SU-DHL-6 (cell line): ENCODE results near the gene FNDC7.
"Not testable (repeated sequence)": the region's sequence is repeated elsewhere in the genome, so short reads cannot be mapped to it uniquely, and the experiment has no call there.

Experiments
- H2AFZ ChIP-seq: fragments of 200-600 bp; sonication (generic); 2 replicates; pipeline ENCODE4 v1.6.1; 2014; ENCODE audit warnings: low read depth, mild to moderate bottlenecking, moderate library complexity, mixed read lengths, antibody characterized with exemption, low read length; ENCODE audit not compliant: severe bottlenecking
- H3F3A ChIP-seq: fragments of 200-600 bp; shearing (Covaris generic); 2 replicates; pipeline ENCODE4 v1.6.0; 2016; ENCODE audit warnings: antibody characterized with exemption, mild to moderate bottlenecking; ENCODE audit not compliant: insufficient read depth
- H3K27ac ChIP-seq: fragments of 200-600 bp; sonication (generic); 2 replicates; pipeline ENCODE4 v1.5.1; 2016; ENCODE audit warnings: low read depth, mild to moderate bottlenecking, low read length, moderate library complexity, mixed read lengths
- H3K27me3 ChIP-seq: fragments of 200-600 bp; sonication (generic), shearing (Covaris generic); 2 replicates; pipeline ENCODE4 v1.6.0; 2014; ENCODE audit warnings: mild to moderate bottlenecking, low read length
- H3K36me3 ChIP-seq: fragments of 200-600 bp; sonication (generic); 2 replicates; pipeline ENCODE4 v1.6.1; 2014; ENCODE audit warnings: mild to moderate bottlenecking, low read length, mixed read lengths
- H3K4me2 ChIP-seq: fragments of 300-600, 200-600 bp; shearing (Covaris generic), sonication (generic); 2 replicates; pipeline ENCODE4 v1.6.0; 2014; ENCODE audit warnings: low read length, low read depth, mild to moderate bottlenecking; ENCODE audit not compliant: poor library complexity, severe bottlenecking
- H3K4me3 ChIP-seq: fragments of 200-600 bp; sonication (generic); 2 replicates; pipeline ENCODE4 v1.5.1; 2014; ENCODE audit warnings: antibody characterized with exemption, low read length, mild to moderate bottlenecking, mixed read lengths; ENCODE audit not compliant: insufficient read depth, poor library complexity, severe bottlenecking
- H3K79me2 ChIP-seq: fragments of 200-600 bp; sonication (generic); 2 replicates; pipeline ENCODE4 v1.6.1; 2014; ENCODE audit warnings: mild to moderate bottlenecking, low read length, moderate library complexity; ENCODE audit not compliant: insufficient read depth
- H3K9ac ChIP-seq: fragments of 200-600 bp; sonication (generic); 2 replicates; pipeline ENCODE4 v1.7.0; 2014; ENCODE audit warnings: mild to moderate bottlenecking, low read length
- H3K9me2 ChIP-seq: fragments of 200-600 bp; sonication (generic); replicated peaks from 2 replicates; pipeline ENCODE4 v1.6.1; 2014; ENCODE audit warnings: low read length; ENCODE audit not compliant: insufficient read depth
- H3K9me3 ChIP-seq: fragments of 200-600 bp; sonication (generic); 2 replicates; pipeline ENCODE4 v1.6.1; 2014; ENCODE audit warnings: low read length, mixed read lengths; ENCODE audit not compliant: insufficient read depth
- H4K20me1 ChIP-seq: fragments of 200-600 bp; sonication (generic); 2 replicates; pipeline ENCODE4 v1.6.1; 2014; ENCODE audit warnings: low read depth, mild to moderate bottlenecking, antibody characterized with exemption, low read length, moderate library complexity, mixed read lengths
- CTCF ChIP-seq: fragments of 200-600 bp; sonication (generic); IDR thresholded peaks from one replicate; pipeline ENCODE4 v1.5.1; 2017; ENCODE audit warnings: antibody characterized with exemption, mild to moderate bottlenecking, low read length, moderate library complexity; ENCODE audit not compliant: insufficient read depth, poor library complexity, severe bottlenecking
- EZH2phosphoT487 ChIP-seq: fragments of 200-600 bp; sonication (generic), shearing (Covaris generic); conservative IDR thresholded peaks from 2 replicates; pipeline ENCODE4 v1.6.1; 2018; ENCODE audit warnings: mild to moderate bottlenecking, antibody characterized with exemption, low read length, moderate library complexity, mixed read lengths

The FNDC7 gene

GRCh38 chr1:108701176-108701849 lies 11.4 kb upstream of the FNDC7 start:
- Histone ChIP-seq H3K9ac (no peak overlapping the region), H4K20me1 (peaks cover 16% of the 10 kb centered on the region), H3K4me3 (no peak overlapping the region), H3K4me2 (no peak overlapping the region), H3K27ac (no peak overlapping the region), H3K9me3 (no peaks in the 10 kb centered on the region), H2AFZ (no peak overlapping the region), H3K36me3 (peaks cover 54% of the 10 kb centered on the region), H3K79me2 (peaks cover 6% of the 10 kb centered on the region; the same call in 1 of the 2 replicates), H3K9me2 (no peaks in the 10 kb centered on the region), H3K27me3 (no peaks in the 10 kb centered on the region), H3F3A (peaks cover 68% of the 10 kb centered on the region)
- TF ChIP-seq EZH2phosphoT487: no peak
- no peak for TF ChIP-seq CTCF

DNA sequence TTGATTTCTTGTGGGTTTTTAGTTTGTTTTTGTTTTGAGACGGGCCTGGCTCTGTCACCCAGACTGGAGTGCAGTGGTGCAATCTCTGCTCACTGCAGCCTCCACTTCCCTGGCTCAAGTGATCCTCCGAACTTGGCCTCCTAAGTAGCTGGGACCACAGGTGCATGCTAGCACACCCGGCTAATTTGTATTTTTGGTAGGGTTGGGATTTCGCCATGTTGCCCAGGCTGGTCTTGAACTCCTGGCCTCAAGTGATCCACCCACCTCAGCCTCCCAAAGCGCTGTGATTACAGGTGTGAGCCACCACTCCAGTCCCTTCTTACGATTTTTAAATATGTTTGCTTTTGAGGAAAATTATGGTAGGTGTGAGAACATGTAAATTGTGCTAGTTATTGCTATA lies 10.6 kb upstream of the FNDC7 start:
- H3K4me2 ChIP-seq, H3K9ac ChIP-seq, H3K9me3 ChIP-seq, H3K9me2 ChIP-seq, H3K27me3 ChIP-seq, H3K4me3 ChIP-seq, H3K27ac ChIP-seq, H4K20me1 ChIP-seq, H2AFZ ChIP-seq, H3K79me2 ChIP-seq: not testable (repeated sequence)
- H3K36me3 ChIP-seq: peaks cover 46% of the 10 kb centered on the region
- peaks cover 68% of the 10 kb centered on the region for H3F3A ChIP-seq

GRCh38 chr1:108703939-108704338 lies 8.8 kb upstream of the FNDC7 start:
- H3K9ac ChIP-seq: no peak overlapping the region
- H3K27ac ChIP-seq: peak overlapping the region; percentile 35; the same call in 1 of the 2 replicates
- H4K20me1 ChIP-seq: no peaks in the 10 kb centered on the region; the same call in 1 of the 2 replicates
- peaks cover 28% of the 10 kb centered on the region for H3K36me3 ChIP-seq
- H2AFZ ChIP-seq: no peak overlapping the region
- no peak overlapping the region for H3K4me3 ChIP-seq
- no peaks in the 10 kb centered on the region for H3K79me2 ChIP-seq
- peak overlapping the region; percentile 18 for H3K4me2 ChIP-seq
- TF ChIP-seq EZH2phosphoT487 (no peak), CTCF (no peak)
- peaks cover 53% of the 10 kb centered on the region for H3F3A ChIP-seq
- no peaks in the 10 kb centered on the region for H3K27me3 ChIP-seq
- H3K9me3 ChIP-seq: no peaks in the 10 kb centered on the region
- no peaks in the 10 kb centered on the region for H3K9me2 ChIP-seq

GRCh38 chr1:108704496-108704895 lies 8.2 kb upstream of the FNDC7 start:
- Histone ChIP-seq H3K27ac (no peak overlapping the region), H3K9me2 (no peaks in the 10 kb centered on the region), H3K27me3 (no peaks in the 10 kb centered on the region), H3K4me3 (no peak overlapping the region), H3K9ac (no peak overlapping the region), H2AFZ (no peak overlapping the region), H4K20me1 (no peaks in the 10 kb centered on the region), H3K36me3 (peaks cover 22% of the 10 kb centered on the region), H3K9me3 (no peaks in the 10 kb centered on the region), H3K4me2 (no peak overlapping the region), H3K79me2 (no peaks in the 10 kb centered on the region), H3F3A (peaks cover 48% of the 10 kb centered on the region)
- no peak for TF ChIP-seq CTCF
- TF ChIP-seq EZH2phosphoT487: no peak
